GM21576 (cell line): ENCODE measurements around the gene CHIC2.
"Not testable (repeated sequence)": the region's sequence is repeated elsewhere in the genome, so short reads cannot be mapped to it uniquely, and the experiment has no call there.

Experiments
- ATAC-seq: cut with Tn5 transposase; IDR thresholded peaks from one replicate; pipeline ENCODE4 v1.9.1; 2021; ENCODE audit warnings: mild to moderate bottlenecking, moderate library complexity; ENCODE audit not compliant: unreplicated experiment

The CHIC2 gene

DNA sequence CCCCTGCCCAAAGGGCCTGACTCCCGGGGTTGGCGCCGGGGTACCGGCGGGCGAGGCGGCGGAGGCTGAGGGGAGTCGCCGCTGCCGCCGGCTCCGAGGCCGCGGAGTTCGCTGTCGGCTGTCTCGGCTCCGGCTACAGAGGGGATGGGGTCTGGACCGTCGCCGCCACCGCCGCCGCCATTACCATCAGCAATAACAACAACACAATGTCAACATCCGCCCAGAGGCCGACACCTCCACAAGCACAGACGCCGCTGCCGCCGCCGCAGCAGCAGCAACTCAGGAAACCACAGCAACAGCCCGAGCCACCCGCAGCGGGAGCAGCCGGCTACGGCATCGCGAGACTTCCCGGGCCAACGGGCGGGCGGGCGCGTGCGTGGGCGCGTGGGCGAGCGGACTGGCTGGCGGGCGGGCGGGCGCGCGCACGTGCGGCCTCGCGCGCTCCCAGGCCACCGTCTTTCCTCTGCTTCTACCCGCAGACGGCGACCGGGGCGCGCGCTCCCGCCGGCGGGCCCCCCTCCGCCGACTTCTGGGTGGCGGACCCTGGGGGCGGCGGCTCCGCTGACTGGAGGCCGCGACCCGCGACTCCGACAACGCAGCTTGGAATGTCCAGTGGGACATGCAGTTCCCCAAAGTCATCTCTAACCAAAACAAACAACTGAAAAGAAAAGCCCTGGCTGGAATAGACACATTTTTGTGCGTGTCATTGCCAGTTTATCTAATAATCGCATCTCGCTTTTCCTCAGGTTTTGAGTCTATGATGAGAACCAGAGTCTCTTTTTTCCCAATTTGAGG lies at the start of gene CHIC2:
Gene CHIC2, minus strand, starts transcription at position 289 of the 795 bp plus-strand sequence. CDS start 305 bp downstream, outside the sequence.
- ATAC-seq: peak; percentile 94

DNA sequence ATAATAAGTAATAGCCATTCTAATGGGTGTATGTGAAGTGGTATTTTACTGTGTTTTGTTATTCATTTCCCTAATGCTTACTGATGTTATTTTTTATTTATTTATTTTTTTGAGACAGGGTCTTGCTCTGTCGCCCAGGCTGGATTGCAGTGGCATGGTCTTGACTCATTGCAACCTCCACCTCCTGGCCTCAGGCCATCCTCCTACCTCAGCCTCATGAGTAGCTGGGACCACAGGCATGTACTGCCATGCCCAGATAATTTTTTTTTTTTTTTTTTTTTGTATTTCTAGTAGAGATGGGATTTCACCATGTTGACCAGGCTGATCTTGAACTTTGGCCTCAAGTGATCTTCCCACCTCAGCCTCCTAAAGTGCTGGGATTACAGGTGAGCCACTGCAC lies 48.8 kb upstream of the CHIC2 start:
- ATAC-seq: not testable (repeated sequence)

DNA sequence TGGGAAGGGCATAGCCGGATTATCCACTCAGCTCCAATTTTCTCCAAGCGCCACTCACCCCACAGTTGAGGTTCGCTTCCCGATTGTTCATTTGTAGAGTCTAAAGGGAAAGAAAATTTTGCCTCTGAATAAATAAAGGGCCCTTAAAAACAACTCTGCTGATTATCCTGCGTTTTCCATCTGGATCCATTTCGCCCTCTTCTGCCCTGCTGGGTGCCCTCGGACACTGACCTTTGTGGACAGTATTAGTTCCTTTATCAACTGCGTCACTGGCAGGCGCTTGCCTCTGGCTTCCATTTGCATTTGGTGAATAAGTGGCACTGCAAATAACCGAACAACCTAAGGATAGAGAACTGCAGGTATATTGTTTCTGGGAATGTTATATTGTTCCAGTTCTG lies 45.6 kb upstream of the CHIC2 start:
- ATAC-seq: no peak

DNA sequence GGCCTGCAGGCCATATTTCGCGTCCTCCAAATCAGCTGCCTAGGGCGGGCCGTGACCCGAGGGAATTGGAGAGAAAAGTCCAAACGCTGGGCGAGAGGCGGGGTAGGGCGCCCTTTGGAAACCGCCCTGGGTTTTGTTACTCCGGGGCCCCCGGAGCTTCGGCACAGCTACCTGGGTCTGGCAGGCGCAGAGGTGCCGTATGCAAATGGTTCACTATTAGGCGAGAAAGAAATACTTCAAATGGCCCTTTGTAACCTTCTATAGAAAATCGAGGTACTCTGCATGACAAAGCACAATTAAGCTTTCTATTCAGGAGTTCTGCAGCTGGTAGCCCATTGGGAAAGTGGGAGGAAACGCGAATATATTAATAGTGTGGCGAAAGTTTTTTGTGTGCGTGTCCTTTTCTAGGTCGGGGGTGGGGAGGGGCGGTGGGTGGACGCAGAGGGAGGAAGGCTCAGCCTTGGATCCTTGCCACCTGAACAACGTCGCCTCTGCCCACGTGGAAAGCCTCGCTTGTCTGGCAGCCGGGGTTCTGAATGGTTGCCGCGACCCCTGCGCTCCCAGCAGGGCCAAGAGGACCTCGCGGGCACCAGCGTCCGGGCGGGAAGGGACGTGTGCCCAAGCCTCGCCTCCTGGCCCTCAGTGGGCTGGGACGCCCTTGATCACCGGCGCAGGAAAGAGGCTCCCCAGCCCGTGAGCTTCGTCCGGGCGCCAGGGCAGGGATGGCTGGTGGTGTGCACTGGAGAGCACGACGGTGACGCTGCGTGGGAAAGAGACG lies 45.0 kb upstream of the CHIC2 start:
- no peak for ATAC-seq

DNA sequence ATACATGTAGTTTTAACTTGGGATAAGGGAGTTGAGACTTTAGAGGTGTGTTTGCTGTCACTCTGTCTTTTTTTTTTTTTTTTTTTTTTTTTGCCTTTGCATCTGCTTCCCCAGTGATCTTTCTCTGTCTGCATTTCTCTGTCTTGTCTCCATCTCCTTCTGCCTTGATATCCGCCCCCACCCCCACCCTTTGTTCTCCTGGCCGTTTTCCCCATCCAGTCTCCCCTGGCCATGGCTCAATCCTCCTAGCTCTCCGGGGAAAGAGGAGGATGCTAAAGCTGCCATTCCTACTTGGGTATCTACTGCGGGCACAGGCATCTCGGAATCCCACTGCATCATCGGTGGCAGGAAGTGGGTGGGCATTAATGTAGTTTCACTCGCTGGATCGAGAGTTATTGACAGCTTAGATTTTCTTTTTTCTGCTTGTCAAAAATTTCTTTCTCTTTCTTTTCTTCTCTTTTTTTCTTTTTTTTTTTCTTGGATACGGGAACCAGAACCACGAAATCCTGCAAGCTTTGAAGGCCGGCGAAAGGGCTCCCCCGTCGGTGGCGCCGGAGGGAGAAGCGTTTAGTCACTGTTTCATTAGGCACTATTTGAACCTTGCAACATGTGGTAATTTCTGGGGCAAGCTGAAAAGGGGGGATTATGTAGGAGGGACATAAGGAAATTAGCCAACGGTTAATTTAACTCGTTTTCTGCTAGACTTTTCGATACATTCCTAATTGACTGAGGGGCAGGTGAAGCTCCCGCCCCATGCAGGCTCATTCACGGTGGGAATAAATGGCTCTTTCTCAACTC lies 43.7 kb upstream of the CHIC2 start:
- no peak for ATAC-seq

DNA sequence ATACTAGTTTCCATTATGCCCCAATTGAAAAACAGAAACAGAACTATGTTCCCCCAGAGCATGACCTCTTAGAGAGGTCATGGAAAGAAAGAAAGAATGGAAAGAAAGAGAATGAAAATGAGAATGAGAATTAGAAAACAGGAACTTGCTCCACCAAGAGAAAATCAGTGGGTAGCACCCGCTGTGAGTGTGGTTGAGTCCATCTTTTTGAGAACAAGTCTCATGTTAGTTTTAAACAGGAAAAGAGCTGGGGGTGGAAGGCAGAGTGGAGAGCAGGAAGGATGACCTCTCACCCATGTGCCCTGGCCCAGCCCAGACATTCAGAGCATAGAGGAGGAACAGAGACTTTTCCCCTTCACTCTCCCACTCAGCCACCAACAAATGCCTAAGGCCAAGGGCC lies 40.5 kb upstream of the CHIC2 start:
- no peak for ATAC-seq

DNA sequence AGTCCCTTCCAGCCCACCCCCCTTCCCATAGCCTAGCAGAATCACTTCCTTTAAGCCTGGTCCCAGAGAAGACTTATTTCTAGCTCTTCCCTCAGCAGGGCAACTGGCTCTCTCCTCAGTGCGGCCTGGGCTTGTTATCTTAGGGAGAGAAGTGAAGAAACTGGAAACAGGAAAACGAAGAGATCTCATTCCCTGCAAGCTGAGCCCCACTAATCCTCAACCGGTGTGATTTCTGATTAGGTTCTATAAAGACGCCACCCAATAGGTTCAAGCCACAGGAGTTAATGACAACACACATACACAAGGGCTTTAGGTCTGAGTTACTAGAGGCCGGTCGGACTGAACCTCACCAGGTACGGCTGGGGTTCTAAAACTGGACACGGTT lies 38.8 kb upstream of the CHIC2 start:
- ATAC-seq: no peak

DNA sequence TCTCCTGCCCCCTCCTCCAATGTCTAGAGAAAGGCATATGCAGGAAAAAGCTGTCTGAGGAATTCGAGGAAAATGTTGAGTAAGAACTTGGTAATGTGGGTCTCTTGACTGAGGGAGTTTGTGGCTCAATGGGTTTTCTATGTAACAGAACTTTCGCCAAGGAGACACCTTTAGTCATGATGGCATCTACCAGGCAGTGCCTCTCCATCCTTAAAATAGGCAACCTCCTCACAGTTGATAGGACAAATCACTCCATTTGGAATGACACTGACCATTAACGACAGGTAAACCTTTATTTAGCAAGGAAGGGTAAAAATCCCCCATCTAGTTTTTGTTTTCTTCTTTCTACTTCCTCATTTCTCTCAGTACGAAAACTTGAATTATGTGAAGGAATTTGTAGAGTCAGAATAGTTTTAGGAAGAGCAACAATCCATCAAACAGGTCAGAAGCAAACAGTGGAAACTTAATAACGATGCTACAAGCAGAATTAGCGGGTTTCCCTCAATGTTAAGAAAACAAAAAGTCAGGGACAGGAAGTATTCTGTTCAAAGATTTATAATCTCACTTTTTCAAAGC lies 38.2 kb upstream of the CHIC2 start:
- ATAC-seq: no peak

DNA sequence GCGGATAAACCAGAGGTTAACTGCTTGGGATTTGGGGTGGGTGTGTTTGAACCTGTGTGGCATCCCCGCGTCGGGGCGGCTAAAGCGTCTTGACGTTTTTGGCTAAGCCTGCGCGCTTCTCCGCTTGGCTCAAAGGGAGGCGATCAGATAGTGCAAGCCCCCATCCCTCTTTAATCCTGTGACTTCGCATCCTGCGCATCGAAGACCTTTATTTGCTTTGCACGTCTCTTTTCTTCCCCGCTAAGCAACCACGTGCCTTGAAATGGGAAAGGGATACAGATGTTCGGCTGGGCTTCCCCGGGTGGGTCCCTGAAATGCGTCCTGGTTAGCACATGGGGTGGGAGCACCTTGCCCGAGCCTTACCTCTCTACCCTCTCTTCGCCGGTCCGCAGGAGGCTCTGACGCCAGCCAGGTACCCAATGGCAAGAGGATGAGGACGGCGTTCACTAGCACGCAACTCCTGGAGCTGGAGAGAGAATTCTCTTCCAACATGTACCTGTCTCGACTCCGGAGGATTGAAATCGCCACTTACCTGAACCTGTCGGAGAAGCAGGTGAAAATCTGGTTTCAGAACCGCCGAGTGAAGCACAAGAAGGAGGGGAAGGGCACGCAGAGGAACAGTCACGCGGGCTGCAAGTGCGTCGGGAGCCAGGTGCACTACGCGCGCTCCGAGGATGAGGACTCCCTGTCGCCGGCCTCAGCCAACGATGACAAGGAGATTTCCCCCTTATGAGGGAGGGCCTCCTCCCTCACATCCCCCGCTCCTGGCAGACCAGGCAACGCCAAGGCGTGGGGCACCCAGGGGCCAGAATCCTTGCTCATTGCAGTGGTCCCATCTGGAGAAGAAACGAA lies 37.0 kb upstream of the CHIC2 start:
- ATAC-seq: no peak

DNA sequence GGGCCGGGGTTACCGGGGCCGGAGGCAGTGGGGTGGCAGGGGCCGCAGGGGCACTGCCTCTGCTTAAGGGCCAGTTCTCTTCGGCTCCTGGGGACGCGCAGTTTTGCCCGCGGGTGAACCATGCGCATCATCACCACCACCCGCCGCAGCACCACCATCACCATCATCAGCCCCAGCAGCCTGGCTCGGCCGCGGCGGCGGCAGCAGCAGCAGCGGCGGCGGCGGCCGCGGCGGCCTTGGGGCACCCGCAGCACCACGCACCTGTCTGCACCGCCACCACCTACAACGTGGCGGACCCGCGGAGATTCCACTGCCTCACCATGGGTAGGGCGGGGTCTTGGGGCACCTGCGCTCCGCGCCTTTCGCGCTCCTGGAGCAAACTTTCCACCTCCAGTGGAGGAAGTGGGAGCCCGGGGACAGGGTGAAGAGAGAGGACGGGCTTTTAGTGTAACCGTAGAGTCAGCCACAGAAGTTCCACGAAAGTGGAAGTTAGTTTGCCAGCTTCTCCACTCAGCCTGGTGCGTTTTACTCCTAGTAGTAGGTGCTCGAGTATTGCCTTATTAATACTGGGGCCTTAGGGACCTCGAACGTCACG lies 36.3 kb upstream of the CHIC2 start:
- no peak for ATAC-seq

DNA sequence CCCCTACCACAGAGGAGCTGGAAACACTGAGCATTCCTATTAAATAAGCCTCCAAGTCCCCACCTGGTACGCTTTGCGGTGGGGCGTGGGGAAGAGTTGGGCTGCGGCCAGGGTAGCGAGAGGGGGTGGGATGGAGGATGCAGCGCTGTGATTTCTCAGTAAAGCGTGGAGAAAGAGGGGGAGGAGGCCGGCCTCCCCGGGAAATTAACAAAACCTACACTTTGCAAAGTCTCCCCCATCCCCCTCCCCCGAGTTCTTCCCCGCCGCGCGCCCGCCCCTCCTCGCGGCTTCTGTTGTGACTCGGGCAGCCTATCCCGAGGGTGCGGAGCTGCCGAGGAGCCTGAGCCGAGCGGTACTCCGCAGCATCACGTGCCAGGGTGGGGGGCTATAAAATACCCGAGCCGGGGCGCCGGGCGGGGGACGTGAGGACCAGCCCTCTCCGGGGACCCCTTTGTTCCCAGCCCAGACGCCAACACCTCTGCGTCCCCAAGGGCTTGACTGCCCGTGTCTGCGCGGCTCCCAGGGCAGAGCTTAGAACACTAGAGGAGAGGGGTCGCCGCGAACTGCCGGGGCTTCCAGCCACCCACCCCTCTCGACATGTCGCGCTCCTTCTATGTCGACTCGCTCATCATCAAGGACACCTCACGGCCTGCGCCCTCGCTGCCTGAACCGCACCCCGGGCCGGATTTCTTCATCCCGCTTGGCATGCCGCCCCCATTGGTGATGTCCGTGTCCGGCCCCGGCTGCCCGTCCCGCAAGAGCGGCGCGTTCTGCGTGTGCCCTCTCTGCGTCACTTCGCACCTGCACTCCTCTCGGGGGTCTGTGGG lies 35.6 kb upstream of the CHIC2 start, which contains the start of gene GSX2:
Gene GSX2, plus strand, starts transcription at position 416 of the 827 bp plus-strand sequence. Its CDS starts 182 bp downstream, at position 598.
- ATAC-seq: no peak

DNA sequence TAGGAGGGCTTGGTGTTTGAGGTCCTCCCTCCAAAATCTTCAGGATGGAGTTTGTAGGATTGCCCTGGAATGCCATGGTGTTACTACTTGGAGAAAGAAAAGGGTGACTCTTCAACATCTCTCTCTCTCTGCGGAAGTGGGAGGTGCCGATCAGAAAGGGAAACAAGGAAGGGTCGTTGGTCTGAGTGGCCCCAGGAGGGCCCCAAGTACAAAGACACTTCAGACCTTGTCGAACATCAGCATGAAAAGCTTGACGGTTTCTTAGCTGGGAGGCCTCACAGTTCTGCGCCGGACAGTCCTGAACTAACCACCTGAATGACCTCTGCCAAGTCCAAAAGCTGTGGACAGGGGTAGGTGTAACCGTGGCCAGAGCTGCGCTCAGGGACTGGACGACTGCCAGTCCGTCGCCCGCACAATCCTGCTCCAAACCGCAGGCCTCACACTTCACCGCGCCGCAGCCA lies 34.9 kb upstream of the CHIC2 start:
- ATAC-seq: no peak

DNA sequence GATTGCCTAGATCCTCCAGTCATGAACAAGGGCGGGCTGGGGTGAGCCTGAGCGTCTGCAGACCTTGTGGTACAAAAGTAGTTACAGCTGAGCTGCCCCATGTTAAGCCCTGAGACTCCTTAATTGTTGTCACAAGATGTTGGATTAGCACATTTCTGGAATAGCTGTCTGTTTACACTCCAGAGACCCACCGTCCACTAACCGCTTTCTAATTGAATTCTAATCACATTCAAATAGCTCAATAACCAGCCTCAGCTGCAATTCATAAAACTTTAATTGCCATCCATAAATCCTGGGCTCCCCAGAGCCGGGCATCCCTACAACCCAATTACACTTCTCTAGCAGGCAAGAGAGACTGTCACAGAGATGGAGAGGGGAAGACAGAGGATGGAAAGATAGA lies 34.0 kb upstream of the CHIC2 start:
- ATAC-seq: no peak

DNA sequence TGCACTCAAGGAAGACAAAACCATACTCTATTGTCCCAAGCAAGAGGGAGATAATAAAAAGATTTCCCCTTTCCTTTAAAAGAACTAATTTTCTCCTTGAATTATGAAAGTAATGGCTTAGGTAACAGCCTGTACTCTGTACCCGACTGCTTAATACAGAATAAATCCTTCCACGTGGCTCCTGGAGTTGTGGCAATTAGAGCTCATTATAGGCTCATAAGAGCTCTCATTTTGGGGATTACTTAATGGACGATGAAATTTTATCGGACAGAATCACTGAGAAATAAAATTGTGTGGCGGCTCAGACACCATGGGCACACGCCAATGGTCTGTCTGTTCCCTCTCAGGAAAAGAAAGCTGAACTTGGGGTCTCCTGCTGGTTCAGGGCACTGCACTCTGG lies 32.7 kb upstream of the CHIC2 start:
- no peak for ATAC-seq

DNA sequence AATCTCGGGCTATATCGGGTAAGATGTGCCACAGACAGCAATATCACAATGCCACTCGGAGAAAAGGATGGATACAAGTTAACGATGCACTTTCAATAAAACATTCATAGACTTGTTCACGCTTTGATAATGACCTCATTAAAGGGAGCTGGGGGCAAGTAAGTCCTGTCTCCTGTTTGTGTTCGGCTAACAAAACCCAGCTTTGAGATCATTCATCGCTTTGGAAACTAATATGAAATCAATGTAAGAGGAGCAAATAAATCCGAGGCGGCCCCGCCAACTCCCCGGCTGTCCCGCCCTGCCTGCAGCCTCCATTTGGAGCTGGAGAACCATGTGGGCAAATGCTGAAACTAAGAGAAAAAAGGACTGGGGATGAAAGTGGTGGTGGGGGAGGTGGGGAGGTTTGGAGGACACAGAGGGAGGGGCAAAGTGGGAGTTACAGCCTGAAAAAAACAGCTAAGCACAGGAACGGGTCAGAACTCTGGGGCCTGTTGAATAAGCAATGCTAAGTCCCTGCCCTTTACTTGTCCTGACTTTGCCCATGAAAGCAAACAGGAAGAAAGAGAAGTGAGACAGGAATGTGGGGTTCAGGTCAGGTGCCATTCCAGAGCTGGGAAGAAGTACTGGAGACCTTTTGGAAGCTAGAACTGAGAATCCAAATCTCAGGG lies 32.0 kb upstream of the CHIC2 start:
- ATAC-seq: no peak

DNA sequence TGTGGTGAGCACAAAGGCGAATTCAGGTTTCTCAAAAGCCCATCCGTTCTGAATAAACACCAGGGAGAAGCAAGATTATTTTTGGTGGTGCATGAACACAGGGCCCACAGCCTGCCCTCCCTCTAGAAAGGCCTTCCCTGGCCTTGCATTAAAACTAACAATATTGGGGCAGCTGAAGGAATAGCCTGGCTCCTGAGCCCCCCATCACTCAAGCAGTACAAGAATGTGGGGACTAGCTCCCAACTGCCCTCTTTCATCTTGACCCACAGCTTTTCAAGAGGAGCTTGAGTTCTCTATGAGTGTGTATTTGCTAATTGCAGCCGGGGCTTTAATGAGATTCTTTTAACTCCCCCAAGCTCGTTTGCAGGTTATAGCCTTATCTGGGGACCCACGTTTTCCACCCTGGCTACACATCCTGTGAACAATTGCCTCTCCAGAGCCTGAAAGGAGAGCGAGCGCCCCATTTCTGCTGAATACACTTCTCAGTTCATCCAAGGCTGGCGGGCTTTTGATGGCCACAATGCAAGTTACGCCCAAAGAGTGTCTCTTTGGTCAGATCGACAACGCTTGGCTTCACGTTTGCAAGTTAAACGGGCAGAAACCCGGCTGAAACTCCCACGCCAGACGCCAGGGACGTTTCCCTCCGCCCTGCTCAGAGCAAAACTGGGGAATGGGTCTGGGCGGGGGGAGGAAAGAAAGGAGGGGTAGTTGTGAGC lies 30.9 kb upstream of the CHIC2 start:
- ATAC-seq: no peak

DNA sequence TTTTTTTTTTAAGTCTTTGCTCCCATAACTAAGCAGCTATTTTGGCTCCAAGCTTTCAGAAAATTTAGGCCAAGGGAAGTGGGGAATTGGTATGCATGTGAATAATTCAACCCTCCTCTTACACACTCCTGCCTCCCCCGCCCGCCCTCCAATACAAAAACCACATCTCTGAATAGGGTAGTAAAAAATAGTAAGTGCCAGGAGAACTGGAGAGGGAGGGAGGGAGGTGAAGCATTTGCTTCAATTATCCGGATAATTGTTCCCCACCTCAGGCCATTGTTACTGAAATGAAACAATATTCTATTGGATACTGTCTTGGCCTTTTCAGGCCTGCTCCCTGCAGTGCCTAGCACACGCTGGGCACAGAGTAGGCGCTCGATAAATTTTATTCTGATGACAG lies 30.0 kb upstream of the CHIC2 start:
- no peak for ATAC-seq
